A673 (cell line): Measurements from ENCODE around the gene PHF19.

Experiments
- CTCF ChIP-seq: fragments of 300-800, 200-600 bp; sonication (generic); conservative IDR thresholded peaks from 2 replicates; pipeline ENCODE4 v1.5.1; 2017; ENCODE audit warnings: low read depth, mild to moderate bottlenecking, antibody characterized with exemption, low read length, moderate library complexity, mixed read lengths
- EZH2 ChIP-seq: fragments of 200-600 bp; sonication (generic); IDR thresholded peaks from 2 replicates; pipeline ENCODE4 v1.6.1; 2017; ENCODE audit warnings: borderline replicate concordance, low read depth, mild to moderate bottlenecking, mixed read lengths, antibody characterized with exemption, low read length; ENCODE audit not compliant: poor library complexity, severe bottlenecking

DNA sequence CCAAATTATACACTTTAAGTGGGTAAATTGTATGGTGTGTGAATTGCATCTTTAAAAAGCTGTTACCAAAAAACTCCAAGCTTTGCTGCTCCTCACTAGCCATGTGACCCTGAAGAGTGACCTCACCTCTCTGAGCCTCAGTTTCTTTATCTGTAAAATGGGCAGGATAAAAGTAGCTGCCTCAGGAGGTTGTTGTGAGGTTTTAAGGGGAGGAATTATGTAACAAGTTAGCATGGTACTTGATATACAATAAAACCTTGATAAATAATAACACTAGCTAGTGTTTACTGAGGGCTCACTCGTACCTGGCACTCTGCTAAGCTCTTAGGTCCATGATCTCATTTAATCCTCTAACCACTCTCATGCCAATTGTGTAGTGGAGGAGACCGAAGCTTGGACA is 19.0 kb upstream of the PHF19 start:
- no peak for TF ChIP-seq CTCF
- no peak for TF ChIP-seq EZH2
